ENCODE data around the gene PSG5.
"Not testable (repeated sequence)": the region's sequence is repeated elsewhere in the genome, so short reads cannot be mapped to it uniquely, and the experiment has no call there.

DNA sequence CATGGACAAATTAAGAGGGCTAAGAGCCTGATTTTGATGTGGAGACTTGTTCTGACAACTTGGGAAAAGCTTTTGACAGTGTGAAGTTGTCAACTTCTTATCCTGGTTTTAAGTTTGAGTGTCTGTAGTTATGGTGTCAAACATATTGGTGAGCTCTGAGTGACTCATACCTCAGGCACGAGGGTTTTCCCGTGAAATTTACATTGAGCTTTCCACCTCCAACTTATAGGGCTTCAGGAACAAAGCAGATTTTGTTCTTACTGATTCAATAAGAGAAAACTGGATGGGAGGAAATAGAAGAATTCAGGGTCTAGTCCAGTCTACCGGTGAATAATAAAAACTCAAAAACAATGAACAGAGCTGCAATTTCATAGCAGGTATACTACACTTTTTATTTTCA is 49.4 kb upstream of the PSG5 start:
- not testable (repeated sequence) for TF ChIP-seq EZH2phosphoT487 (IDR thresholded peaks at IDR 0.05; ENCODE audit: insufficient read depth, low read depth); EZH2 (IDR thresholded peaks at IDR 0.05; ENCODE audit: insufficient read depth, poor library complexity, severe bottlenecking)
